Natural killer cell (primary cell): Measurements from ENCODE around the gene DES. TPM values are rescaled to one million over a fixed set of nuclear protein-coding genes. Genes with fewer than 3 reads are reported as not detected.

Experiments
- ATAC-seq, 3 donors: fragments of 150-1000 bp in 2 of 3; fragments of 200-7000 bp in 1 of 3; cut with Tn5 transposase; 1 replicate in 1 of 3; 2 replicates in 2 of 3; pipeline ENCODE4 v1.10.0; 2021; ENCODE audit warnings: mild to moderate bottlenecking in 2 of 3, moderate library complexity in 2 of 3
- DNase-seq, 2 donors: peaks; one replicate each; pipeline versions ENCODE4 v3.0.0 to v3.0.0-alpha.2; 2013 to 2021; ENCODE audit warnings: mixed read lengths in 1 of 2
- H3K27ac ChIP-seq: one replicate; pipeline ENCODE4 v1.5.1; 2013; ENCODE audit warnings: mild to moderate bottlenecking, low read length
- H3K27me3 ChIP-seq: one replicate; pipeline ENCODE4 v1.6.1; 2013; ENCODE audit warnings: low read length; ENCODE audit not compliant: control insufficient read depth, insufficient read depth
- H3K36me3 ChIP-seq: one replicate; pipeline ENCODE4 v1.6.1; 2013; ENCODE audit warnings: low read length; ENCODE audit not compliant: control insufficient read depth, insufficient read depth
- H3K4me1 ChIP-seq: one replicate; pipeline ENCODE4 v1.6.1; 2013; ENCODE audit warnings: low read length; ENCODE audit not compliant: control insufficient read depth, insufficient read depth
- H3K4me3 ChIP-seq: one replicate; pipeline ENCODE4 v1.5.1; 2013; ENCODE audit warnings: low read length
- H3K9me3 ChIP-seq: one replicate; pipeline ENCODE4 v1.6.1; 2013; ENCODE audit warnings: low read length; ENCODE audit not compliant: control insufficient read depth, insufficient read depth
- H3K27ac Mint-ChIP-seq, 2 donors: one replicate each; pipeline ENCODE4 v1.8.0; 2022; ENCODE audit warnings: mild to moderate bottlenecking in 2 of 2, mixed read lengths in 2 of 2, moderate library complexity in 1 of 2
- H3K27me3 Mint-ChIP-seq, 2 donors: one replicate each; pipeline ENCODE4 v1.8.0; 2022; ENCODE audit warnings: low read depth in 2 of 2, mixed read lengths in 2 of 2
- H3K36me3 Mint-ChIP-seq: one replicate; pipeline ENCODE4 v1.8.0; 2022; ENCODE audit warnings: mixed read lengths
- H3K4me1 Mint-ChIP-seq, 2 donors: one replicate each; pipeline ENCODE4 v1.8.0; 2022; ENCODE audit warnings: mixed read lengths in 2 of 2
- H3K4me3 Mint-ChIP-seq: one replicate; pipeline ENCODE4 v1.8.0; 2022; ENCODE audit warnings: mild to moderate bottlenecking, moderate library complexity, mixed read lengths
- H3K9me3 Mint-ChIP-seq, 2 donors: one replicate each; pipeline ENCODE4 v1.8.0; 2022; ENCODE audit warnings: mixed read lengths in 2 of 2
- CTCF ChIP-seq: fragments of 200-600 bp; IDR thresholded peaks from one replicate; pipeline ENCODE4 v1.8.0; 2022; ENCODE audit warnings: antibody characterized with exemption
- WGBS: methylation state at CpG from one replicate; pipeline ENCODE4 v1.1.7; 2013; ENCODE audit warnings: missing lambda C conversion rate; ENCODE audit not compliant: insufficient coverage; 5-methylcytosine and 5-hydroxymethylcytosine counted together
- intact Hi-C: fragments of 100-400 bp; cut with micrococcal nuclease; formaldehyde crosslinking; loops from one replicate; pipeline ENCODE4 v1.14.2; 2022
- total RNA-seq, 4 donors: library from RNA; stranded (reverse); fragments of 120-200 nt in 1 of 4; gene quantifications; one replicate each; pipeline versions ENCODE4 v1.2.3 to v1.2.4, GENCODE V29; 2013 to 2022

The DES gene
- total RNA-seq = not detected
- total RNA-seq (2013) = 0.11 TPM

DNA sequence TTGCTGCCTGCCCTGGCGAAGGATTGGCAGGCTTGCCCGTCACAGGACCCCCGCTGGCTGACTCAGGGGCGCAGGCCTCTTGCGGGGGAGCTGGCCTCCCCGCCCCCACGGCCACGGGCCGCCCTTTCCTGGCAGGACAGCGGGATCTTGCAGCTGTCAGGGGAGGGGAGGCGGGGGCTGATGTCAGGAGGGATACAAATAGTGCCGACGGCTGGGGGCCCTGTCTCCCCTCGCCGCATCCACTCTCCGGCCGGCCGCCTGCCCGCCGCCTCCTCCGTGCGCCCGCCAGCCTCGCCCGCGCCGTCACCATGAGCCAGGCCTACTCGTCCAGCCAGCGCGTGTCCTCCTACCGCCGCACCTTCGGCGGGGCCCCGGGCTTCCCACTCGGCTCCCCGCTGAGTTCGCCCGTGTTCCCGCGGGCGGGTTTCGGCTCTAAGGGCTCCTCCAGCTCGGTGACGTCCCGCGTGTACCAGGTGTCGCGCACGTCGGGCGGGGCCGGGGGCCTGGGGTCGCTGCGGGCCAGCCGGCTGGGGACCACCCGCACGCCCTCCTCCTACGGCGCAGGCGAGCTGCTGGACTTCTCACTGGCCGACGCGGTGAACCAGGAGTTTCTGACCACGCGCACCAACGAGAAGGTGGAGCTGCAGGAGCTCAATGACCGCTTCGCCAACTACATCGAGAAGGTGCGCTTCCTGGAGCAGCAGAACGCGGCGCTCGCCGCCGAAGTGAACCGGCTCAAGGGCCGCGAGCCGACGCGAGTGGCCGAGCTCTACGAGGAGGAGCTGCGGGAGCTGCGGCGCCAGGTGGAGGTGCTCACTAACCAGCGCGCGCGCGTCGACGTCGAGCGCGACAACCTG, at the start of gene DES:
TSS of gene DES (plus strand) at position 223 of the 857 bp plus-strand sequence. CDS start at position 309, 86 bp downstream.
- intact Hi-C loops = no loop called here
- peaks cover 29 to 34% of the 10 kb centered on the region in 2 donors for H3K27me3 Mint-ChIP-seq
- 19% methylated on average over 98 of the region's 98 CpGs for WGBS
- H3K36me3 Mint-ChIP-seq = no peaks in the 10 kb centered on the region
- Histone ChIP-seq H3K36me3 (no peaks in the 10 kb centered on the region), H3K4me3 (no peak within 1 kb of the TSS), H3K4me1 (no peaks in the 10 kb centered on the region), H3K27me3 (peaks cover 5% of the 10 kb centered on the region), H3K9me3 (no peaks in the 10 kb centered on the region), H3K27ac (no peak within 1 kb of the TSS)
- no peak for DNase-seq
- H3K9me3 Mint-ChIP-seq = no peaks in the 10 kb centered on the region
- no peak within 1 kb of the TSS for H3K27ac Mint-ChIP-seq
- peaks cover 0 to 6% of the 10 kb centered on the region in 2 donors for H3K4me1 Mint-ChIP-seq
- H3K4me3 Mint-ChIP-seq = no peak within 1 kb of the TSS
- no peak for TF ChIP-seq CTCF
- ATAC-seq = no peak

DNA sequence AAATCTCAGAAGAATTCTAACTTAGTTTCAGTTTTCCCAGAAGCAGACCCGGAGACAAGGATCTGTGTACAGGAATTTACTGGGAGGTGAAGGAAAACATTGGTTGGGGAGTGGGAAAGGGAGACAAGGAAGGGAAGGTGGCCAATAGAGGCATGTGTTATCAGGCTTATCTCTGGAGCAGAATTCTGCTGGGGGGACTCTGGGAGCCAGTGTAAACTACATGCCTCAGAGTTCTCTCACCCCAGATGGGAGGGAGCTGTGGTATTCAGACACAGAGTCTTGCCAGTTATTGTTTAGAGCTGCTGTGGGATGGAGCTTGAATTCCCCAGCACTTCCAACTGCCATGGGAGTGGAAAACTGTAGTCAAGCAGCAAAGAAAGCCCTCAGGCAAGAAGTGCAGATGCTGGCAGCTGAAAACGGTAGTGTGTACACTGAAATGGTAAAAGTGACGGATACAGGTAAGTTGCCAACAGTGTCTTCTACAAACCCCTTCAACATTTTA, 49.4 kb upstream of the DES start:
- H3K4me1 Mint-ChIP-seq = no peaks in the 10 kb centered on the region
- no peaks in the 10 kb centered on the region for H3K27me3 Mint-ChIP-seq
- H3K4me3 Mint-ChIP-seq = no peak overlapping the region
- no peaks in the 10 kb centered on the region for H3K9me3 Mint-ChIP-seq
- intact Hi-C loops = no loop called here
- TF ChIP-seq CTCF = no peak
- no peak overlapping the region for H3K27ac Mint-ChIP-seq
- Histone ChIP-seq H3K9me3 (no peaks in the 10 kb centered on the region), H3K36me3 (peaks cover 4% of the 10 kb centered on the region), H3K4me3 (no peak overlapping the region), H3K4me1 (no peaks in the 10 kb centered on the region), H3K27ac (no peak overlapping the region), H3K27me3 (no peaks in the 10 kb centered on the region)
- ATAC-seq (no peak), DNase-seq (no peak)
- no peaks in the 10 kb centered on the region for H3K36me3 Mint-ChIP-seq
- 85% methylated on average over 3 of the region's 3 CpGs for whole genome bisulfite sequencing

- Mint-ChIP-seq H3K36me3 (no peaks in the 10 kb centered on the region), H3K9me3 (no peaks in the 10 kb centered on the region), H3K27me3 (no peaks in the 10 kb centered on the region), H3K4me1 (no peaks in the 10 kb centered on the region), H3K4me3 (no peak overlapping the region), H3K27ac (no peak overlapping the region)
- DNase-seq = no peak
- H3K4me3 ChIP-seq = no peak overlapping the region
- H3K36me3 ChIP-seq = peaks cover 11% of the 10 kb centered on the region
- WGBS = 38% methylated on average over 2 of the region's 2 CpGs
- H3K4me1 ChIP-seq = no peaks in the 10 kb centered on the region
- TF ChIP-seq CTCF = no peak
- no peak overlapping the region for H3K27ac ChIP-seq
- no peaks in the 10 kb centered on the region for H3K9me3 ChIP-seq
- no peaks in the 10 kb centered on the region for H3K27me3 ChIP-seq
- intact Hi-C loops = no loop called here
- ATAC-seq = no peak
Measured at GRCh38 chr2:219369447-219369861, 48.7 kb upstream of the DES start.
